ENCODE measurements around the gene KDM4D. TPM values are rescaled to one million over a fixed set of nuclear protein-coding genes. Genes with fewer than 3 reads are reported as not detected.
"Not testable (repeated sequence)": the region's sequence is repeated elsewhere in the genome, so short reads cannot be mapped to it uniquely, and the experiment has no call there.

KDM4D gene
- total RNA-seq, 1 donor from 2014 or later = 1.8 TPM

DNA sequence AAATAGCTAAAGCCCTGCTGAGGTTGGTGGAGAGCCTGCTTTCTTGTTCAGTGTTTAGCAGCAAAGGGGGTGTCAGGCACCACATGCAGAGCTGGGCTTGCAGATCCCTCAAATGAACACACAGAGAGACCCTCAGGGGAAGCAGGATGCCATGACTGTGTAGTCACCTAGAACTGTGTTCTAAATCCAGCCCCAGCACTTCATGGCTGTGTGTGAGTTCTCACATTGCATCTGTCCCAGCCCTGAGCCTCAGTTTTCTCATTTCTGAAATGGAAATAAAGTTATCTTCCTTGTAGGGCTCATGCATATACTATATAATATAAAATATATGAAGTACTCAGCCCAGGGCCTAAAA is 47.3 kb upstream of the KDM4D start:
- H3K9me3 Mint-ChIP-seq (ENCODE audit: unreplicated experiment) = no peaks in the 10 kb centered on the region
- no peak for DNase-seq (ENCODE audit: low spot score)
- H3K27me3 Mint-ChIP-seq (ENCODE audit: unreplicated experiment) = peaks cover 2% of the 10 kb centered on the region
- H3K27ac Mint-ChIP-seq (ENCODE audit: unreplicated experiment) = peak overlapping the region; percentile 94
- H3K36me3 Mint-ChIP-seq (ENCODE audit: low read depth, unreplicated experiment) = peaks cover 3% of the 10 kb centered on the region
- peaks cover 65% of the 10 kb centered on the region for H3K4me1 Mint-ChIP-seq (ENCODE audit: unreplicated experiment)
- no peak for TF ChIP-seq CTCF (IDR thresholded peaks at IDR 0.05; ENCODE audit: unreplicated experiment)
- H3K4me3 Mint-ChIP-seq (ENCODE audit: unreplicated experiment) = no peak overlapping the region

DNA sequence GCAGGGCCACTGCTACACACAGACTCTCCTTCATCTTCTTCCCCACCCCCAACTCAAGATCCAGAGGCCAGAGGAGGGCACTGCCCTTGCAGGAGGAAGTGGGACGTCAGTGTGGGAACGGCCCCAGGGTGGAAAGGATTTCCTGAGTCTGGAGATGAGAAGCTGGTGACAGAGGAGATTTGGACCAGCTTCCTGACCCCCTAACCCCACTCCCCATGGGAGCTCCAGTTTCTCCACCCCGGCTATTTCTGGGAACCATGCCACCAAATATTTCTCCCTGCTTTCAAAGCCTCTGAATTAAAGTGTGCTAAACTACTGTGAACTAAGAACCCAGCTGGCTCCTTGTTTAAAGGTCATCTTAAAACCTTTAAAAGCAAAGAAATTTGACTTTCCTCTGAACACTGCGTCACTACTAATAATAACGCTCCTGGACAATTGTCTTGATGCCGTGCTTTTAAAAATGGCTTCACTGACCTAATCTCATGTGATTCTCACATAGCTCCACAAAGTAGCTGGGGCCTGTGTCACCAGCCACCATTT is 46.7 kb upstream of the KDM4D start:
- DNase-seq (ENCODE audit: low spot score) = peak; percentile 41
- Mint-ChIP-seq H3K4me3 (ENCODE audit: unreplicated experiment) (no peak overlapping the region), H3K27ac (ENCODE audit: unreplicated experiment) (peak overlapping the region; percentile 94)

DNA sequence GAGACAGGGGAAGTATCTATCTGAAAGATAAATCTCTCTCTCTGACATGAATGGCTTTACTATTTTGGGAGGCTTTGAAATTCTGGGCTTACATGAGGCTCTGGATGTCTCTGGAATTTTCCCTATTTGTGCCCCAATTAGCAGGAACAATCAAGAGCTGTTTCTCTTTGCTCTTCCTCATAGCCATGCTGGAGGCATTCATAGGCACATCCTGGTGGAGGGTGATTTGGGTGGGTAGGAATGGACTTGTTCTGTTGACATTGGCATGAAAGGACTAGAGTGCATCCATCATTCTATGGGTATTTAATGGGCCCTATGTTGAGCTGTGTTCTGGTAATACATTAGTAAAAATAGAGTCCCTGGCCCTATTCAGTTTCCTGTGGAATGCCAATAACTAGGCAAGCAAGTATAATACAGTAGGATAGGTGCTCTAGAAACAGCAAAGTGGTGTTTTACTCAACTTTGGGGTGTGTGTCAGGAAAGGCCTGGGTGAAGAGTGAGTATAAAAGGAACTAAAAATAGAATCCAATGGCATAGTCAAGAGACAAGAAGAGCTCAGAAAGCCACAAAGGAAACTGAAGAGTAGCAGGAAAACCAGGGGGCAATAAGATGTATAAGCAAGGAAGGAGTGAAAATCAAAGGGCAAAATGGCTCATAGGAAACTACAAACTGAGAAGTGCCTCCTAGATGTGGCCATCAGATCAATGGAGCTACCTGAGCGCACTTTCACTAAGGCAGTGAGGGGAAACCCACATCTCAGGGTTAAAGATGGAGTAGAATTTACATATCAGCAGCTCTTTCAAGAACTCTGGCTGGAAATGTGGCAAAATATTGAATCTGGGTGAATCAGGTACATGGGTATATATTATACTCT is 45.2 kb upstream of the KDM4D start:
- no peaks in the 10 kb centered on the region for H3K27me3 Mint-ChIP-seq (ENCODE audit: unreplicated experiment)
- DNase-seq (ENCODE audit: low spot score) = no peak
- H3K4me3 Mint-ChIP-seq (ENCODE audit: unreplicated experiment) = peak overlapping the region; percentile 23
- H3K36me3 Mint-ChIP-seq (ENCODE audit: low read depth, unreplicated experiment) = peaks cover 3% of the 10 kb centered on the region
- TF ChIP-seq CTCF (IDR thresholded peaks at IDR 0.05; ENCODE audit: unreplicated experiment) = no peak
- peak overlapping the region; percentile 62 for H3K27ac Mint-ChIP-seq (ENCODE audit: unreplicated experiment)
- peaks cover 74% of the 10 kb centered on the region for H3K4me1 Mint-ChIP-seq (ENCODE audit: unreplicated experiment)
- H3K9me3 Mint-ChIP-seq (ENCODE audit: unreplicated experiment) = no peaks in the 10 kb centered on the region

More for the DNA sequence above, 46.7 kb upstream of the KDM4D start:
- Mint-ChIP-seq H3K9me3 (ENCODE audit: unreplicated experiment) (no peaks in the 10 kb centered on the region), H3K36me3 (ENCODE audit: low read depth, unreplicated experiment) (peaks cover 3% of the 10 kb centered on the region), H3K27me3 (ENCODE audit: unreplicated experiment) (no peaks in the 10 kb centered on the region), H3K4me1 (ENCODE audit: unreplicated experiment) (peaks cover 65% of the 10 kb centered on the region)
- no peak for TF ChIP-seq CTCF (IDR thresholded peaks at IDR 0.05; ENCODE audit: unreplicated experiment)

- Mint-ChIP-seq H3K27ac (ENCODE audit: unreplicated experiment) (peak overlapping the region; percentile 73), H3K4me1 (ENCODE audit: unreplicated experiment) (peaks cover 78% of the 10 kb centered on the region)
- H3K9me3 Mint-ChIP-seq (ENCODE audit: unreplicated experiment); H3K27me3 Mint-ChIP-seq (ENCODE audit: unreplicated experiment); DNase-seq (ENCODE audit: low spot score); H3K36me3 Mint-ChIP-seq (ENCODE audit: low read depth, unreplicated experiment); H3K4me3 Mint-ChIP-seq (ENCODE audit: unreplicated experiment): not testable (repeated sequence)
Observed at GRCh38 chr11:94932072-94932471, 41.4 kb upstream of the KDM4D start.

DNA sequence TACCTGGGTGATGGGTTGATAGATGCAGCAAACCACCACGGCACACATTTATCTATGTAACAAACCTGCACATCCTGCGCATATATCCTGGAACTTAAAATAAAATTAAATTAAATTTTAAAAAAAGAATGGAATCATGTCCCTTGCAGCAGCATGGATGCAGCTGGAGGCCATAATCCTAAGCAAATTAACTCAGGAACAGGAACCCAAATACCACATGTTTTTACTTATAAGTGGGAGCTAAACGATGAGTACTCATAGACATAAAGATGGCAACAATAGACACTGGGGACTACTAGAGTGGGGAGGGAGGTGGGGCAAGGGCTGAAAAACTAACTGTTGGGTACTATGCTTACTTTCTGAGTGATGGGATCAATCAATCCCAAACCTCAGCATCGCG is 41.0 kb upstream of the KDM4D start:
- Mint-ChIP-seq H3K27ac (ENCODE audit: unreplicated experiment) (peak overlapping the region; percentile 73), H3K36me3 (ENCODE audit: low read depth, unreplicated experiment) (peaks cover 3% of the 10 kb centered on the region), H3K4me1 (ENCODE audit: unreplicated experiment) (peaks cover 76% of the 10 kb centered on the region), H3K27me3 (ENCODE audit: unreplicated experiment) (peaks cover 7% of the 10 kb centered on the region), H3K9me3 (ENCODE audit: unreplicated experiment) (no peaks in the 10 kb centered on the region), H3K4me3 (ENCODE audit: unreplicated experiment) (no peak overlapping the region)
- DNase-seq (ENCODE audit: low spot score) = no peak
- no peak for TF ChIP-seq CTCF (IDR thresholded peaks at IDR 0.05; ENCODE audit: unreplicated experiment)
